Fibroblast of skin of back (primary cell): ENCODE data around the gene CD164. TPM values are rescaled to one million over a fixed set of nuclear protein-coding genes. Genes with fewer than 3 reads are reported as not detected.

Source experiments
- DNase-seq: peaks from one replicate; pipeline ENCODE4 v3.0.0-alpha.2; 2013
- polyA plus RNA-seq, 2 experiments: library from polyadenylated mRNA; unstranded; fragments of 120-200 nt; gene quantifications; one replicate each; pipeline ENCODE4 v1.2.1, GENCODE V29; 2013; ENCODE audit not compliant: insufficient read length in 2 of 2

Gene CD164
- 119 TPM for polyA plus RNA-seq (2013, experiment 1 of 2; ENCODE audit: insufficient read length)
- polyA plus RNA-seq (2013, experiment 2 of 2; ENCODE audit: insufficient read length) = 134 TPM

- DNase-seq = peak; percentile 95
These were observed at the start of gene CD164 for GRCh38 chr6:109381747-109382575. CD164 (minus strand) TSS chr6:109382467; CDS start chr6:109382378, 89 bp downstream.

GRCh38 chr6:109429496-109429895, 47.2 kb upstream of the CD164 start:
- DNase-seq = no peak

- DNase-seq = peak; percentile 44
These were observed 46.7 kb upstream of the CD164 start for GRCh38 chr6:109428889-109429477.

- no peak for DNase-seq
These were observed 42.7 kb upstream of the CD164 start for GRCh38 chr6:109424946-109425345.

GRCh38 chr6:109421184-109421583, 38.9 kb upstream of the CD164 start:
- no peak for DNase-seq

GRCh38 chr6:109420751-109421150, 38.5 kb upstream of the CD164 start:
- no peak for DNase-seq

GRCh38 chr6:109417646-109418045, 35.4 kb upstream of the CD164 start:
- no peak for DNase-seq

GRCh38 chr6:109411034-109411433, 28.8 kb upstream of the CD164 start:
- DNase-seq = no peak

- no peak for DNase-seq
These were observed 23.9 kb upstream of the CD164 start for GRCh38 chr6:109406196-109406595.

GRCh38 chr6:109397020-109397419, 14.8 kb upstream of the CD164 start:
- DNase-seq = no peak

GRCh38 chr6:109396046-109396718, 13.9 kb upstream of the CD164 start:
- no peak for DNase-seq

- DNase-seq = peak; percentile 11
These were observed 11.6 kb upstream of the CD164 start for GRCh38 chr6:109393886-109394281.

- DNase-seq = no peak
These were observed 11.1 kb upstream of the CD164 start for GRCh38 chr6:109393157-109393885.

- DNase-seq = no peak
These were observed 7.5 kb upstream of the CD164 start for GRCh38 chr6:109389650-109390274.

- no peak for DNase-seq
These were observed 6.0 kb upstream of the CD164 start for GRCh38 chr6:109388265-109388664.

GRCh38 chr6:109383438-109383940, 1.2 kb upstream of the CD164 start:
- no peak for DNase-seq

- peak; percentile 91 for DNase-seq
These were observed 540 bp upstream of the CD164 start for GRCh38 chr6:109382576-109383437.

GRCh38 chr6:109381061-109381746, 1.1 kb downstream of the CD164 start:
- peak; percentile 12 for DNase-seq

GRCh38 chr6:109379711-109380110, 2.6 kb downstream of the CD164 start:
- peak; percentile 50 for DNase-seq

GRCh38 chr6:109377717-109378116, 4.5 kb downstream of the CD164 start:
- no peak for DNase-seq
